Caco-2 (cell line): ENCODE data around the gene SALL1. TPM values are rescaled to one million over a fixed set of nuclear protein-coding genes. Genes with fewer than 3 reads are reported as not detected.

Experiments used
- BruUV-seq: library from RNA; stranded (reverse); fragments of 400-500 nt; replicated peaks from 2 replicates; lab custom pipeline; 2021; lab: Mats Ljungman, UMichigan
- CTCF ChIA-PET: fragments of 300-600 bp; sonication (Branson Sonifier 250); formaldehyde crosslinking; loops from one replicate; lab custom pipeline; 2022; ENCODE audit warnings: antibody characterized with exemption; lab: Charles Lee
- POLR2A ChIA-PET: fragments of 300-600 bp; sonication (Branson Sonifier 250); formaldehyde crosslinking; loops from one replicate; lab custom pipeline; 2022; ENCODE audit warnings: antibody characterized with exemption; lab: Charles Lee
- DNase-seq, 2 experiments: peaks; one replicate each; pipeline versions ENCODE4 v3.0.0 to v3.0.0-alpha.2; 2020 to 2022
- H3K27me3 ChIP-seq: replicated peaks from 2 replicates; pipeline ENCODE4 v1.6.0; 2011; ENCODE audit warnings: low read length; ENCODE audit not compliant: control insufficient read depth, insufficient read depth
- H3K36me3 ChIP-seq: 2 replicates; pipeline ENCODE4 v1.5.1; 2011; ENCODE audit warnings: low read length; ENCODE audit not compliant: control insufficient read depth, insufficient read depth
- H3K4me1 ChIP-seq: fragments of 250-450 bp; sonication (Bioruptor Pico); 2 replicates; pipeline ENCODE4 v1.5.1; 2020; ENCODE audit warnings: mild to moderate bottlenecking
- H3K4me3 ChIP-seq: 2 replicates; pipeline ENCODE4 v1.5.1; 2011; ENCODE audit warnings: low read depth, mild to moderate bottlenecking, control low read depth, low read length
- H3K9me3 ChIP-seq: fragments of 250-450 bp; sonication (Bioruptor Pico); 2 replicates; pipeline ENCODE4 v1.5.1; 2020; ENCODE audit warnings: mild to moderate bottlenecking, moderate library complexity
- H3K27ac Mint-ChIP-seq: one replicate; pipeline ENCODE4 v1.8.0; 2022; ENCODE audit warnings: mixed read lengths; ENCODE audit not compliant: unreplicated experiment
- H3K27me3 Mint-ChIP-seq: one replicate; pipeline ENCODE4 v1.8.0; 2022; ENCODE audit warnings: mixed read lengths; ENCODE audit not compliant: insufficient read depth, unreplicated experiment
- H3K36me3 Mint-ChIP-seq: one replicate; pipeline ENCODE4 v1.8.0; 2022; ENCODE audit warnings: mild to moderate bottlenecking, mixed read lengths; ENCODE audit not compliant: insufficient read depth, unreplicated experiment
- H3K4me1 Mint-ChIP-seq: one replicate; pipeline ENCODE4 v1.8.0; 2022; ENCODE audit warnings: low read depth, mixed read lengths; ENCODE audit not compliant: unreplicated experiment
- H3K4me3 Mint-ChIP-seq: one replicate; pipeline ENCODE4 v1.8.0; 2022; ENCODE audit warnings: mild to moderate bottlenecking, moderate library complexity, mixed read lengths; ENCODE audit not compliant: unreplicated experiment
- H3K9me3 Mint-ChIP-seq: one replicate; pipeline ENCODE4 v1.8.0; 2022; ENCODE audit warnings: mixed read lengths; ENCODE audit not compliant: unreplicated experiment
- intact Hi-C: fragments of 100-400 bp; cut with micrococcal nuclease; formaldehyde crosslinking; loops from one replicate; pipeline ENCODE4 v1.10.0; 2022; ENCODE audit not compliant: unreplicated experiment
- total RNA-seq: library from RNA; stranded (reverse); gene quantifications from 2 replicates; pipeline ENCODE4 v1.2.3, GENCODE V29; 2022
- TF ChIP-seq, protein P1 (sequence below), 2 experiments: fragments of 200-600 bp in 1 of 2; IDR thresholded peaks; 1 replicate in 1 of 2; 2 replicates in 1 of 2; pipeline versions ENCODE4 v1.5.1 to v1.8.0; 2011 to 2022; ENCODE audit warnings: antibody characterized with exemption in 1 of 2, control low read depth in 1 of 2, inconsistent platforms in 1 of 2, low read depth in 1 of 2, low read length in 1 of 2, mild to moderate bottlenecking in 1 of 2, moderate library complexity in 1 of 2; ENCODE audit not compliant: insufficient read depth in 1 of 2, severe bottlenecking in 1 of 2, unreplicated experiment in 1 of 2

SALL1 gene
- total RNA-seq, 1 experiment from 2014 or later, result not detected

DNA sequence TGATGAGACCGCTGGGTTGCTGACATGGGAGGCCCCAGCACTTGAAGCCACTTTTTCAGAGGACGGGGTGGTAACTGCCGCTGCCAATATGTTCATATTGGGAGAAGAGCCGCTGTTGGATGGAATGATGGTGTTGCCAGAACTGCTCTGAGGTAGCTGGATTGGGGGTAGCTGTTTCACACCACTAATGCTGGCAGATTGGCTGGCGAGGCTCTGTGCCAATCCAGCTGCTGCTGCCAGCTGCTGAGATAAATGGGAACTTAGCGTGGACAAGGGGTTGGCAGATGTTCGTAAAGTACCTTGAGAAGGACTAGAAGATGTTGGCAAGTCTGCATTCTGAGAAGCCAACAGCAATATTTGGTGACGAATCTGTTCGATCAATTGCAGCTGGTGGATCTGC lies 10.0 kb downstream of the SALL1 start:
- TF ChIP-seq, protein P1, sequence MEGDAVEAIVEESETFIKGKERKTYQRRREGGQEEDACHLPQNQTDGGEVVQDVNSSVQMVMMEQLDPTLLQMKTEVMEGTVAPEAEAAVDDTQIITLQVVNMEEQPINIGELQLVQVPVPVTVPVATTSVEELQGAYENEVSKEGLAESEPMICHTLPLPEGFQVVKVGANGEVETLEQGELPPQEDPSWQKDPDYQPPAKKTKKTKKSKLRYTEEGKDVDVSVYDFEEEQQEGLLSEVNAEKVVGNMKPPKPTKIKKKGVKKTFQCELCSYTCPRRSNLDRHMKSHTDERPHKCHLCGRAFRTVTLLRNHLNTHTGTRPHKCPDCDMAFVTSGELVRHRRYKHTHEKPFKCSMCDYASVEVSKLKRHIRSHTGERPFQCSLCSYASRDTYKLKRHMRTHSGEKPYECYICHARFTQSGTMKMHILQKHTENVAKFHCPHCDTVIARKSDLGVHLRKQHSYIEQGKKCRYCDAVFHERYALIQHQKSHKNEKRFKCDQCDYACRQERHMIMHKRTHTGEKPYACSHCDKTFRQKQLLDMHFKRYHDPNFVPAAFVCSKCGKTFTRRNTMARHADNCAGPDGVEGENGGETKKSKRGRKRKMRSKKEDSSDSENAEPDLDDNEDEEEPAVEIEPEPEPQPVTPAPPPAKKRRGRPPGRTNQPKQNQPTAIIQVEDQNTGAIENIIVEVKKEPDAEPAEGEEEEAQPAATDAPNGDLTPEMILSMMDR (IDR thresholded peaks at IDR 0.05; ENCODE audit: insufficient read depth in 1 of 2, low read depth in 1 of 2, low read length in 1 of 2, severe bottlenecking in 1 of 2, unreplicated experiment in 1 of 2), result no peak
- no peaks in the 10 kb centered on the region; the same call in 1 of the 2 replicates for H3K27me3 ChIP-seq
- H3K36me3 Mint-ChIP-seq, result no peaks in the 10 kb centered on the region

GRCh38 chr16:51140112-51140511 lies 11.0 kb downstream of the SALL1 start:
- no peaks in the 10 kb centered on the region for H3K4me1 Mint-ChIP-seq
- BruUV-seq, result no TSS peak
- no peaks in the 10 kb centered on the region for H3K9me3 ChIP-seq
- H3K4me3 ChIP-seq, result no peak overlapping the region
- POLR2A ChIA-PET, result no interaction called here
- no peaks in the 10 kb centered on the region for H3K27me3 Mint-ChIP-seq
- no peak for DNase-seq
- H3K9me3 Mint-ChIP-seq, result no peaks in the 10 kb centered on the region
- H3K36me3 ChIP-seq, result no peaks in the 10 kb centered on the region
- no peak overlapping the region for H3K27ac Mint-ChIP-seq
- TF ChIP-seq, protein P1 (IDR thresholded peaks at IDR 0.05; ENCODE audit: insufficient read depth in 1 of 2, low read depth in 1 of 2, low read length in 1 of 2, severe bottlenecking in 1 of 2, unreplicated experiment in 1 of 2), result no peak
- H3K27me3 ChIP-seq, result no peaks in the 10 kb centered on the region; the same call in 1 of the 2 replicates
- intact Hi-C loops, result no loop called here
- no peaks in the 10 kb centered on the region for H3K4me1 ChIP-seq
- H3K4me3 Mint-ChIP-seq, result no peak overlapping the region
- no peaks in the 10 kb centered on the region for H3K36me3 Mint-ChIP-seq
- CTCF ChIA-PET, result no interaction called here

More for the DNA sequence above, 10.0 kb downstream of the SALL1 start:
- POLR2A ChIA-PET, result no interaction called here
- H3K4me1 ChIP-seq, result no peaks in the 10 kb centered on the region
- no peak overlapping the region for H3K4me3 Mint-ChIP-seq
- BruUV-seq, result no TSS peak
- intact Hi-C loops, result no loop called here
- DNase-seq, result no peak
- no peaks in the 10 kb centered on the region for H3K36me3 ChIP-seq
- no peaks in the 10 kb centered on the region for H3K4me1 Mint-ChIP-seq
- H3K27ac Mint-ChIP-seq, result no peak overlapping the region
- no peaks in the 10 kb centered on the region for H3K9me3 ChIP-seq
- H3K4me3 ChIP-seq, result no peak overlapping the region
- no peaks in the 10 kb centered on the region for H3K9me3 Mint-ChIP-seq
- no peaks in the 10 kb centered on the region for H3K27me3 Mint-ChIP-seq
- CTCF ChIA-PET, result no interaction called here

DNA sequence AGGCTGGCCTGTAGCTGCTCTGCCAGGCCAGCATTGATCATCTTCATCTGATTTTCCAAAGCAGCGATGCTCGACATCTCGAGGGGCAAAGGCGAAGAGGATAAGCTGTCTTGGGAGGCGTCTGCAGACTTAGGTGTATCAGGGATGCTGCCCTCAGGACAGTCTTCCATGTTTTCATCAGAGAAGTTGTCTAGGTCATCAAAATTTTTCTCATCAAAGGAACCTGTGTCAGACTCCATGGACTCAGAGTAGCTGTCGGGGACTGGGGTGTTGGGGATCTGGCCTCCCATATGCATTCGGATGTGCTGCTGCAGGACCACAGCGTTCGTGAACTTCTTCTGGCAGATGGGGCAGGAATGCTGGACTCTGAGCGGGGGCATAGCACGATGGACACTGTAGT lies 11.5 kb downstream of the SALL1 start:
- no peaks in the 10 kb centered on the region for H3K4me1 ChIP-seq
- TF ChIP-seq, protein P1 (IDR thresholded peaks at IDR 0.05; ENCODE audit: insufficient read depth in 1 of 2, low read depth in 1 of 2, low read length in 1 of 2, severe bottlenecking in 1 of 2, unreplicated experiment in 1 of 2), result no peak
- no peaks in the 10 kb centered on the region for H3K9me3 Mint-ChIP-seq
- H3K27me3 ChIP-seq, result no peaks in the 10 kb centered on the region; the same call in 1 of the 2 replicates
- H3K27me3 Mint-ChIP-seq, result no peaks in the 10 kb centered on the region
- no peak for DNase-seq
- BruUV-seq, result no TSS peak
- ChIA-PET POLR2A (no interaction called here), CTCF (no interaction called here)
- H3K36me3 Mint-ChIP-seq, result no peaks in the 10 kb centered on the region
- no peaks in the 10 kb centered on the region for H3K9me3 ChIP-seq
- H3K4me3 Mint-ChIP-seq, result no peak overlapping the region
- intact Hi-C loops, result no loop called here
- no peak overlapping the region for H3K4me3 ChIP-seq
- no peaks in the 10 kb centered on the region for H3K36me3 ChIP-seq
- H3K4me1 Mint-ChIP-seq, result no peaks in the 10 kb centered on the region
- no peak overlapping the region for H3K27ac Mint-ChIP-seq
